NCI-H2227 (cell line): ENCODE results near the gene HGFAC.

Source experiments
- DNase-seq: peaks from one replicate; lab custom pipeline; 2025; ENCODE audit not compliant: unreplicated experiment; lab: John Stamatoyannopoulos, UW

The HGFAC gene

GRCh38 chr4:3484057-3484973 lies 42.5 kb downstream of the HGFAC start:
- DNase-seq = no peak

- no peak for DNase-seq
These were observed 43.4 kb downstream of the HGFAC start for GRCh38 chr4:3485011-3485791.

GRCh38 chr4:3485886-3486540 lies 44.2 kb downstream of the HGFAC start:
- DNase-seq = no peak

GRCh38 chr4:3486541-3487540 lies 45.1 kb downstream of the HGFAC start:
- DNase-seq = peak; percentile 21

GRCh38 chr4:3487861-3488260 lies 46.1 kb downstream of the HGFAC start:
- no peak for DNase-seq

GRCh38 chr4:3488820-3489219 lies 47.1 kb downstream of the HGFAC start:
- no peak for DNase-seq

GRCh38 chr4:3489451-3489962 lies 47.7 kb downstream of the HGFAC start:
- DNase-seq = no peak

- DNase-seq = no peak
These were observed 50.1 kb downstream of the HGFAC start for GRCh38 chr4:3491681-3492405.

GRCh38 chr4:3492741-3493719 lies 51.3 kb downstream of the HGFAC start:
- no peak for DNase-seq

- DNase-seq = no peak
These were observed 52.1 kb downstream of the HGFAC start for GRCh38 chr4:3493720-3494461.

- no peak for DNase-seq
These were observed 52.7 kb downstream of the HGFAC start for GRCh38 chr4:3494462-3494871.

- no peak for DNase-seq
These were observed 53.6 kb downstream of the HGFAC start for GRCh38 chr4:3495204-3495975.

GRCh38 chr4:3496021-3496420 lies 54.3 kb downstream of the HGFAC start:
- DNase-seq = no peak

GRCh38 chr4:3497095-3497494 lies 55.3 kb downstream of the HGFAC start:
- DNase-seq = no peak

GRCh38 chr4:3497523-3498389 lies 56.0 kb downstream of the HGFAC start:
- no peak for DNase-seq

- no peak for DNase-seq
These were observed 56.6 kb downstream of the HGFAC start for GRCh38 chr4:3498407-3498806.
